Inflammatory macrophage treated with lipopolysaccharide for 4 hours (primary cell): Measurements from ENCODE around the gene TNK1.
A peak's percentile ranks its signal among the peaks of the same experiment; 100 is the strongest.
"Not testable (repeated sequence)": the region's sequence is repeated elsewhere in the genome, so short reads cannot be mapped to it uniquely, and the experiment has no call there.

Experiments used
- DNase-seq: peaks from one replicate; pipeline ENCODE4 v3.0.0-alpha.2; 2020

TNK1 gene

GRCh38 chr17:7355573-7355972 is 25.3 kb upstream of the TNK1 start:
- DNase-seq: no peak

DNA sequence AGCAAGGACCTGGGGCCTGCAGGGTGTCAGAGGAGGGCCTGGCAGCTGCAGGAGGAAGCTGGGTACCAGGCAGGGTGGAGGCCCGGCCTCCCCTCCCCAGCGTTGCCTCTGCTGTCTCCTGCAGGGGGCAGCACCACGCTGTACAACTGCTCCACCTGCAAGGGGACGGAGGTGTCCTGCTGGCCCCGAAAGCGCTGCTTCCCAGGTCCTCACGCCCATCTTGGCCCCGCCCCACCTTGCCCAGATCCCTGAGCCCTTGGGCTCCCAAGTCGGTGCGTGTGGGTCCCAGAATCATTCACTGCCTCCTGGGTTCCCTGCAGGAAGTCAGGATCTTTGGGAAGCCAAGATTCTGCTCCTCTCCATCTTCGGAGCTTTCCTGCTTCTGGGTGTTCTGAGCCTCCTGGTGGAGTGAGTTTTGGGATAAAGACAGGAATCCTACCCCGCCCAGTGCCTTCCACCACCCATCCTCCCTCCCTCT is 24.8 kb upstream of the TNK1 start:
- peak; percentile 77 for DNase-seq

- no peak for DNase-seq
These were observed 24.1 kb upstream of the TNK1 start for GRCh38 chr17:7356756-7357155.

GRCh38 chr17:7357381-7357780 is 23.5 kb upstream of the TNK1 start:
- DNase-seq: no peak

GRCh38 chr17:7361906-7362305 is 19.0 kb upstream of the TNK1 start:
- no peak for DNase-seq

DNA sequence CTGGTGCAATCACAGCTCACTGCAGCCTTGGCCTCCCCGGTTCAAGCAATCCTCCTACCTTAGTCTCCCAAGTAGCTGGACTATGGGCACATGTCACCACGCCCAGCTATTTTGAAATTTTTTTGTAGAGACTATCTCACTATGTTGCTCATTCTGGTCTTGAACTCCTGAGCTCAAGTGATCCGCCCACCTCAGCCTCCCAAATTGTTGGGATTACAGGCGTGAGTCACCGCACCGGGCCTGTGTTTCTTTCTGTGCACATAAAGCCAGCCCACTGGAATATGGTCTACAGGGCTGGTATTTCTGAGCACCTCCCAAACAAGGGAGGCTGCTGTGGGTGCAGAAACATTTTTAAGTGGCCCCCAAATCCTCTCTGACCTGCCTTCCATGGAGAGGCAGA is 17.6 kb upstream of the TNK1 start:
- DNase-seq: peak; percentile 15

GRCh38 chr17:7365963-7366362 is 14.9 kb upstream of the TNK1 start:
- not testable (repeated sequence) for DNase-seq

DNA sequence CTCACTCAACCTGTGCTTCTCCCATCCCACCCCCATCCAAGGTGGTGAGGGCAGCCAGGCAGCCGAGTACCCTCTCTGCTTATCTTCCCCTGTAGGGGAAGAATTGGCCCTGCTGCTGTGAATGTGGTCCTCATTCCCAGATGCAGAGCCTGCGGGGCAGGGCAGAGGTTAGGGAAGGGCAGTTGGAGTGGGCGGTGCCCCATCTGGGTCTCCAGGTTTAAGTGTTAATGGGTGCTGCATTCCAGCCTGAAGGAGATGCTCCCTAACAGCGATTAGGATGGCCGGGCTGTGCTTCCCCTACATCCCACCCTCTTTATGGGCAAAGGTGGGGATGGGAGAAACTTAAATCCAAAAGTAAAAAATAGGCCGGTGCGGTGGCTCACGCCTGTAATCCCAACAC is 13.8 kb upstream of the TNK1 start:
- no peak for DNase-seq

DNA sequence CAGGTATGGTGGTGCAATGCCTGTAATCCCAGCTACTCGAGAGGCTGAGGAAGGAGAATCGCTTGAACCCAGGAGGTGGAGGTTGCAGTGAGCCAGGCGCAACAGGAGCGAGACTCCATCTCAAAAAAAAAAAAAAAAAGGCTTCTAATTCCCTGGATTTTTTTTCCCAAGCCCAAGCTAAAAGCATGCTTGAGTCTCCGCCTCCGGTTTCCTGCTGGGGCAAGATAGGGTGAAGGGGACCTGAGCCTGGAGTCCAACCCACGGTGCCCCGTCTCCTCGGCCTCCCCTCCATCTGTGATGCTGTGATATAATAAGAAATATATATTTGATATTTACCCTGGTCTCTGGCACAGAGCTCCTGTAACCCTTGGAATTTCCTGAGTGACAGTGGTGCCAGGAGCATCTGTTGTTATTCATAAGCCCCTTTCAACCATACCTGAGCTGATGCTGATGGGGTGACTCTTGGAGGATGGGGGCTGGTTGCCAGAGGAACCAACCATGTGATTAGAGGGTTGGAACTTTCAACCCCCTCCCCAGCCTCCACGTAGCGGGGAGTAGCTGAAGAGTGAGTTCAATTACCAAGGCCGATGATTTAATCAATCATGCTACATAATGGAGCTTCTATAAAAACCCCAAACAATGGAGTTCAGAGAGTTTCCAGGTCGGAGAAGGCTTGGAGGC is 12.8 kb upstream of the TNK1 start:
- no peak for DNase-seq

- DNase-seq: not testable (repeated sequence)
These were observed 12.3 kb upstream of the TNK1 start for GRCh38 chr17:7368599-7368994.

DNA sequence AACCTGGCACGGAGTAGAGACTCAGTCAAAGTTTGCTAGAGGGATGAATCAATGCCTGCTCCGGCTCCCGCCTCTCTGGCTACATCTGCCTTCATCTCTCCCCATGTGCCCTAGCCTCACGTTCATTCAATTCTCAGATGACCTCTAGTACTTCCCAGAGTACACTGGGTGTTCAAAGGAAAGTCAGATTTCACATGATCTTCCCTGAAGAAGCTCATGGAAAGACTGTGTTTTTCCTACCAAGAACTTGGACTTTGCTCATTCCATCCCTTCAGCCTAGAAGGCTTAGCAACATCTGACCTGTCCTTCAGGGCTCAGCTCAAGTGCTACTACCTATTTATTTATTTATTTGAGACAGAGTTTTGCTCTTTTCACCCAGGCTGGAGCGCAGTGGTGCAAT is 11.1 kb upstream of the TNK1 start:
- DNase-seq: no peak

DNA sequence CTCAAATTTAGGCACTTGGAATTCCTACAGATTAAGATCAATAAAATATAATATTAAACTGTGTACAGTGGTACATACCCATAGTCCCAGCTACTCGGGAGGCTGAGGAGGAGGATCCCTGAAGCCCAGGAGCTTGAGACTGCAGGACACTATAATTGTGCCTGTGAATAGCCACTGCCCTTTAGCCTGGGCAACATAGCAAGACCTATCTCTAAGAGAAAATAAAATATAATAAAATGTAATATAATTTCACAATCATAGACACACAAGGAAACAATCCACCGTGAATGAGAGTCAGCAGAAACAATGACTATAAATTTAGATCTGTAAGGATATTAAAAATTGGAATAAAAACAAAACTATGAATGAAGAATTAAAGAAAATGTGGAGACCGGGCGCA is 10.0 kb upstream of the TNK1 start:
- no peak for DNase-seq

GRCh38 chr17:7374353-7374752 is 6.5 kb upstream of the TNK1 start:
- no peak for DNase-seq

- no peak for DNase-seq
These were observed 1.8 kb upstream of the TNK1 start for GRCh38 chr17:7379134-7379533.

DNA sequence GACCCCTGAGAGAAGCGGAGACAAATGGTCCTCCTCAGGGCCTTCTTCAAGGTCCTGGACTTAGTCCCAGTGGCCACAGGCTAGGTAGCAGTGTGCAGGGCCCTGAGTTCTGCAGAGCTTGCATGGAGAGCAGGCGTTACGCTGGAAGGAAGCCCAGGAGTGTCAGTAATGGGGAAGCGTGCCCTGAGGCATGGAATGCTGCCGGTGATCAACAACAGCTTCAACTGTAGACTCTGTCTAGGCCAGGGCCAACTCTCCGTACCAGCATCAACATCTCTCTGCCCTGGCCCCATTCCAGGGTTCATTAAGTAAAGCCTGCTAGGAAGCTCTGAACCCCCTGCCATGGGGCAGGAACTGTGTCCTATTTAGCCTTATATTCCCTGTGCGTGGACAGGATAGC is 568 bp upstream of the TNK1 start:
- peak; percentile 10 for DNase-seq

- no peak for DNase-seq
These were observed 2.0 kb downstream of the TNK1 start for GRCh38 chr17:7382901-7383300.

DNA sequence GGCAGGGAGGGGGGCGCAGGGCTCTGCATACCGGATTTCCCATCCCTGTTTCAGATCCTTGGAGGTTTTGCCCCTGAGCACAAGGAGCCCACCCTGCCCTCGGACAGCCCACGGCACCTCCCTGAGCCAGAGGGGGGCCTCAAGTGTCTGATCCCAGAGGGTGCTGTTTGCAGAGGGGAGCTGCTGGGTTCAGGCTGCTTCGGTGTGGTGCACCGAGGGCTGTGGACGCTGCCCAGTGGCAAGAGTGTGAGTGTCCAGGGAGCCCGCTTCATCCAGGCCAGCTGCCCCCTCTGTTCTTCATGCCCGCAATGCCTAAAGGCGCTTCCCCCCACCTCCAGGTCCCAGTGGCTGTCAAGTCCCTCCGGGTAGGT is 2.5 kb downstream of the TNK1 start:
- DNase-seq: no peak

GRCh38 chr17:7383742-7384488 is 3.0 kb downstream of the TNK1 start:
- DNase-seq: peak; percentile 26

DNA sequence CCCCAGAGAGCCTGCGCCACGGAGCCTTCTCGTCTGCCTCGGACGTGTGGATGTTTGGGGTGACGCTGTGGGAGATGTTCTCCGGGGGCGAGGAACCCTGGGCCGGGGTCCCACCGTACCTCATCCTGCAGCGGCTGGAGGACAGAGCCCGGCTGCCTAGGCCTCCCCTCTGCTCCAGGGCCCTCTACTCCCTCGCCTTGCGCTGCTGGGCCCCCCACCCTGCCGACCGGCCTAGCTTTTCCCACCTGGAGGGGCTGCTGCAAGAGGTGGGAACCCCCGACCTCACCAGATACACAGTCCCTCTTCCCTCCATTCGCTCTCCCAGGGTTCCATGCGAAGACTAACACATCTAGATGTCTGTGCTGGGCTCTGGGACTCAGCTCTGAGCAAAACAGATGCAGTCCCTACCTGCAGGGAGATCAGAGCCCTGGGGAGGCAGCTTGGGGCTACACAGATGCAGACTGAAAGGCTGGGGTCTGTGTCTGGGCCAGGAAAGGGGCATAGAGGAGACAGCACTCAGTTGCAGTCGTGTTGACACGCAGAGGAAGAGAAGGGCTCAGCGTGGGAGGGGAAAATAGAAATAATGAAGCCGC is 3.7 kb downstream of the TNK1 start:
- DNase-seq: no peak

DNA sequence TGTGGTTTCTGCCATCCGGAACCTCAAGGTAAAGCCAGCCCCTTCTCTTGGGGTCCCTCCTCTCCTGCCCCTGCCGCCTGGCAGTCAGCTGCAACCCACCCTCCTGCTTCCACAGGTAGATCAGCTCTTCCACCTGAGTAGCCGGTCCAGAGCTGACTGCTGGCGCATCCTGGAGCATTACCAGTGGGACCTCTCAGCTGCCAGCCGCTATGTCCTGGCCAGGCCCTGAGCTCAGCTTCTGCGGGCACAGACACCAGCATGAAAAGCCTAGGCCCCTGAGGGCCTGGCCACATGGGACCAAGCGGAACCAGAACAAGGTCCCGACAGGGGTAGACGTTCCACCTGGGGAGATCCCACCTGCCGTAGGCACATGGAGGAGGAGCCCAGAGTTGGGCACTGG is 8.0 kb downstream of the TNK1 start:
- DNase-seq: no peak

DNA sequence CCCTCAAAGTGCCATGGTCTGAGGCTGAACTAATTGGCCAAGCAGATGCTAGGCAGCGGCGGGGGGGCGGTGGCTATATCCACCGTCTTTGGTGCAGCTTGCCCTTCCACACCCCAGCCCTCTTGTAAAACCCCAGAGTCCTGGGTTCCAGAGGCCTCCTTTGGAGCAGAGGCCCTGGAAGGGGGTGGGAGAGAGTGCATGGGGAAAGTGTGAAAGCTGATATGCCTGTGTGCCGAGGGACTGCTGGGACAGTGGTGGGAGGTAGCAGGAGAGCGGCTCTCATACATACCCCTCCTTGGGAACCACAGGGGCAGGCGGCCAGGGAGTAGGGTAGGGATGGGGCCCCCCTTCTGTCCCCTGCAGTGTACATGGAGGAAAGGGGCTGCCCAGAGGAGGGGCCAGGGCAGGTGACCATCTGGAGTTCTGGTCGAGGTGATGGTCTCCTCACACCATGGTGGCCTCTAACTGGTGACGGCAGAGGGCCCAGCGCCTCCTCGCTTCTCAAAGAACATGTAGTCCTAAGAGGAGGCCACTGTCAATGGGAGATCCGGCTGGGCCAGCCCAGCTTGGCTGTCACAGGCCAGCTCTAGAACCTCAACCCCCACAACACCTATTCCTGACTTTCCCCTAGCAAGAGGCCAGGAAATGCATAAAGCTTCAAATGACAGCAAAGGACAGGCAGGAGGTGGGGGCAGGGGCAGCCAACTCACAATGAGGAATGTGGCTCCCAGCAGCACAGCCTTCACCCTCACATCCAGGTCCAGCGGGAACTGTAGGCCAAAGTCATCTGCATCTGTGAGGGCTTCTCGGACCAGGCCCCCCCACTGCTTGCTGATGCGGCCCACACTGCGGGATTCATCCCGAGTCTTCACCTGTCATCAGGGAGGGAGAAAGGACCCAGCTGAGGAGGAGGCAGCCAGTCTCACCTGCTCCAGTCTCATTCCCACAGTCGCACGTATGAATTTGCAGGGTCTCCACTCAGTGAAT is 9.3 kb downstream of the TNK1 start:
- no peak for DNase-seq

GRCh38 chr17:7391307-7391706 is 10.4 kb downstream of the TNK1 start:
- DNase-seq: no peak
